Activated CD8-positive, alpha-beta T cell treated with anti-CD3 and anti-CD28 coated beads for 36 hours (primary cell): Measurements from ENCODE around the gene RIMBP2. TPM values are rescaled to one million over a fixed set of nuclear protein-coding genes. Genes with fewer than 3 reads are reported as not detected.

ENCODE experiments used
- ATAC-seq: fragments of 200-7000 bp; cut with Tn5 transposase; one replicate; pipeline ENCODE4 v1.10.0; 2021; ENCODE audit warnings: mild to moderate bottlenecking, moderate library complexity
- CTCF ChIA-PET: fragments of 350-600 bp; sonication (Branson Sonifier 250); formaldehyde crosslinking; loops from one replicate; lab custom pipeline; 2021; ENCODE audit warnings: antibody characterized with exemption; lab: Charles Lee
- POLR2A ChIA-PET: fragments of 350-600 bp; sonication (Branson Sonifier 250); formaldehyde crosslinking; loops from one replicate; lab custom pipeline; 2021; ENCODE audit warnings: antibody characterized with exemption; lab: Charles Lee
- DNase-seq: peaks from one replicate; pipeline ENCODE4 v3.0.0-alpha.2; 2020
- H3K27ac Mint-ChIP-seq: one replicate; pipeline ENCODE4 v1.8.0; 2021; ENCODE audit warnings: mild to moderate bottlenecking, mixed read lengths
- H3K27me3 Mint-ChIP-seq: one replicate; pipeline ENCODE4 v1.8.0; 2021; ENCODE audit warnings: mixed read lengths
- H3K36me3 Mint-ChIP-seq: one replicate; pipeline ENCODE4 v1.8.0; 2021; ENCODE audit warnings: low read depth, mixed read lengths
- H3K4me1 Mint-ChIP-seq: one replicate; pipeline ENCODE4 v1.8.0; 2021; ENCODE audit warnings: low read depth, mixed read lengths
- H3K4me3 Mint-ChIP-seq: one replicate; pipeline ENCODE4 v1.8.0; 2021; ENCODE audit warnings: mild to moderate bottlenecking, moderate library complexity, mixed read lengths
- H3K9me3 Mint-ChIP-seq: one replicate; pipeline ENCODE4 v1.8.0; 2021; ENCODE audit warnings: mixed read lengths
- intact Hi-C: fragments of 100-400 bp; cut with micrococcal nuclease; formaldehyde crosslinking; loops from one replicate; pipeline ENCODE4 v1.10.0; 2022
- total RNA-seq, 2 experiments: library from RNA; stranded (reverse); gene quantifications; one replicate each; pipeline ENCODE4 v1.2.3, GENCODE V29; 2021
- TF ChIP-seq, protein P1 (sequence below): fragments of 200-600 bp; IDR thresholded peaks from one replicate; pipeline ENCODE4 v1.8.0; 2022; ENCODE audit warnings: antibody characterized with exemption, mild to moderate bottlenecking

RIMBP2 gene
- total RNA-seq, 2 experiments from 2014 or later, result not detected

DNA sequence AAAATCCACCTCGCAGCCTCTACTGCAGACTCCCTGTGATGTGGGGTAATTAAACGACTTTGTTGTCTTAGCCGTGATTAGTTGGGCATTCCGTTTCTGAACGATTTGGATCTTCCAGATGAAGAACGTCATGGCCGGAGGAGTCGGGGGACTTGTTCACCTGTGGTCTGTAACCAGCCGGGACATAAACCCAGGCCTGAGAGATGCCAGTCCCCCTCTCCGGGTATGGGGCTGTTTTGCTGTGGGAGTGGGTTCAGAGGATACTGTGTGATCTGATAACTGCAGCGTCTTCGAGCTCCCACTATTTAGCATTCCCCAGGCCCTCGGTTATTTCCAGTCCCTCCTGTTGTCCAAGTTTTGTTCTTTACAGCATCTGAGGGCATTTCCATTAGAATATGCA lies 282.3 kb downstream of the RIMBP2 start:
- ChIA-PET CTCF (no interaction called here), POLR2A (no interaction called here)
- no peak for ATAC-seq
- Mint-ChIP-seq H3K27me3 (no peaks in the 10 kb centered on the region), H3K4me3 (no peak overlapping the region), H3K9me3 (peaks cover 1% of the 10 kb centered on the region), H3K27ac (no peak overlapping the region), H3K36me3 (no peaks in the 10 kb centered on the region), H3K4me1 (no peaks in the 10 kb centered on the region)
- intact Hi-C loops, result no loop called here
- DNase-seq, result no peak
- TF ChIP-seq, protein P1, sequence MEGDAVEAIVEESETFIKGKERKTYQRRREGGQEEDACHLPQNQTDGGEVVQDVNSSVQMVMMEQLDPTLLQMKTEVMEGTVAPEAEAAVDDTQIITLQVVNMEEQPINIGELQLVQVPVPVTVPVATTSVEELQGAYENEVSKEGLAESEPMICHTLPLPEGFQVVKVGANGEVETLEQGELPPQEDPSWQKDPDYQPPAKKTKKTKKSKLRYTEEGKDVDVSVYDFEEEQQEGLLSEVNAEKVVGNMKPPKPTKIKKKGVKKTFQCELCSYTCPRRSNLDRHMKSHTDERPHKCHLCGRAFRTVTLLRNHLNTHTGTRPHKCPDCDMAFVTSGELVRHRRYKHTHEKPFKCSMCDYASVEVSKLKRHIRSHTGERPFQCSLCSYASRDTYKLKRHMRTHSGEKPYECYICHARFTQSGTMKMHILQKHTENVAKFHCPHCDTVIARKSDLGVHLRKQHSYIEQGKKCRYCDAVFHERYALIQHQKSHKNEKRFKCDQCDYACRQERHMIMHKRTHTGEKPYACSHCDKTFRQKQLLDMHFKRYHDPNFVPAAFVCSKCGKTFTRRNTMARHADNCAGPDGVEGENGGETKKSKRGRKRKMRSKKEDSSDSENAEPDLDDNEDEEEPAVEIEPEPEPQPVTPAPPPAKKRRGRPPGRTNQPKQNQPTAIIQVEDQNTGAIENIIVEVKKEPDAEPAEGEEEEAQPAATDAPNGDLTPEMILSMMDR, result no peak

DNA sequence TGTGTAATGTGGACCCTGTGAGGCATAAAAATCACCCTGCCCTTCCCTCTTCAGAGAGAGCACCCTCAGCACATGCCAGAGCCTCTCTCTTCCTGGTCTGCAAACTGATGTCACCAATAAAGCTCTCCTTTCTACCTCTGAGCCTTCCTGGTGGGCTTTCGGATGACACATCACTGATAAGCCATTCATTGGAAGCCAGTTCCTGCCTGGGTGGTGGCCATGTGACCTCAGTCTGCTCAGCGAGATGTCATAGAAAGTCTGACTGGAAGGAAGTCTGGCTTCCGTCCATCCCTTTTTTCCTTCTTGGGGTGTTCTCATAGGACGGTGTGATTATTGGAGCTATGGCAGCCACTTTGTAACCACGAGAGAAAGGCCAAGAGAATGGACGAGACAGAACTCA lies 282.7 kb downstream of the RIMBP2 start:
- no peak for ATAC-seq
- POLR2A ChIA-PET, result no interaction called here
- no peaks in the 10 kb centered on the region for H3K4me1 Mint-ChIP-seq
- H3K4me3 Mint-ChIP-seq, result no peak overlapping the region
- H3K27ac Mint-ChIP-seq, result no peak overlapping the region
- H3K36me3 Mint-ChIP-seq, result no peaks in the 10 kb centered on the region
- no peaks in the 10 kb centered on the region for H3K27me3 Mint-ChIP-seq
- no peak for DNase-seq
- TF ChIP-seq, protein P1, result no peak
- intact Hi-C loops, result no loop called here
- CTCF ChIA-PET, result no interaction called here
- peaks cover 1% of the 10 kb centered on the region for H3K9me3 Mint-ChIP-seq

DNA sequence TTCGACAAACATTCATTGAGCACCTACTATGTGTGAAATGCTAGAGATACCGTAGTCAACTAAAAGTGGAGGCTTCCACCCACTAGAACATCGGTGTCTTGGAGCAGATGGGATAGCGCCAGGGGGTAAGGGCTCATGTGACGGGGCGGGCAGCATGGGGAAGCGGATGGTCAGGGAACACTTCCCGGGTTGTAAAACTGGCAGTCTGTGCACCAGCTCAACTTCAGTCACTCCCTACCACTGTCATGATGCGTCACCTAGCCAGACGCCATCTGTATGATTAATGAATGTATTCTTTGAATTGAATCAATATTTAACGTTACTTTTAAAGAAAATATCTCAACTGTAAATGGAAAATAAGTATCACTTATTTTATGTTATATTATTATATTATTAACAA lies 284.9 kb downstream of the RIMBP2 start:
- Mint-ChIP-seq H3K9me3 (peaks cover 1% of the 10 kb centered on the region), H3K4me3 (no peak overlapping the region), H3K4me1 (no peaks in the 10 kb centered on the region), H3K27me3 (no peaks in the 10 kb centered on the region), H3K27ac (no peak overlapping the region), H3K36me3 (no peaks in the 10 kb centered on the region)
- ChIA-PET CTCF (no interaction called here), POLR2A (no interaction called here)
- TF ChIP-seq, protein P1, result no peak
- ATAC-seq, result no peak
- DNase-seq, result no peak
- intact Hi-C loops, result no loop called here

DNA sequence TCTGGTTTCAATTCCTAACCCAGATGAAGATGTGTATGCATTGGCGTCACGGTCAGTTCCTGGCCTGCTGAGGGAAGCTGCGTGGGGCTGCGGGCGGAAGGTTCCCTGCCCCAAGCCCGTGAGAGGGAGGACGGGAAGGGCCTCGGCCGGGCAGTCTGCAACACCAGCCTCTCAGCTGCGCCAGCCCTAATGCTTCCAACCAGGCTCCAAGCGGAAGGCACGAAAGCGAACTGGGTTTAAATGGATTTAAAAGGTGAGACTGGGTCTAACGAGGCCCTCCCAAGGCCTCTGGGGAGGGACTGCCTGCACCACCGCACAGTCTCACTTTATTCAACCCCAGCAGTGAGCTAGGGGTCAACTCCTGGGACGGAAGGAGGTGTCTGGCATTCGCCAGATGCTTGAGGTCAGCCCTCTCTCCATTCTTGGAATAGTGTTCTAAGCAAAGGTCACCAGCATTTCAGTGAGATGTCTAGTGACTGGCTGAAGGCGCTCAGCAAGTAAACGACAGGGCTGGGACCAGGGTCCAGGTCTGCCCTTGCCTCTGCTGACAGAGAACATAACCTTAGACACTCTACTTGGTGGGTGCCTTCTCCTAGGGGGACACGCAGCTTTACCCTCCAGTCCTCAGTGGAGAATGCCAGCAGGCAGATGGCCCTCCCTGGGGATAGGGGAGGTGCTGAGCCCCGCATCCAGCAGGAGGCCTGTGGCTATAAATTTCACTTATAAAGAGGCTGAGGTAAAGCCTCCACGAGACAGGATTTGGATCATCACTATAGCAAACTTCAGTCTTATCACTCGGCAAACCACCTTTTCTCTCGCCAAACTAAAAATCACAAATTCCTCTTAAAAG lies 286.2 kb downstream of the RIMBP2 start:
- peaks cover 1% of the 10 kb centered on the region for H3K9me3 Mint-ChIP-seq
- no peaks in the 10 kb centered on the region for H3K27me3 Mint-ChIP-seq
- TF ChIP-seq, protein P1, result no peak
- CTCF ChIA-PET, result no interaction called here
- H3K4me1 Mint-ChIP-seq, result no peaks in the 10 kb centered on the region
- POLR2A ChIA-PET, result no interaction called here
- H3K36me3 Mint-ChIP-seq, result no peaks in the 10 kb centered on the region
- H3K27ac Mint-ChIP-seq, result no peak overlapping the region
- H3K4me3 Mint-ChIP-seq, result no peak overlapping the region
- intact Hi-C loops, result no loop called here
- ATAC-seq (no peak), DNase-seq (no peak)

DNA sequence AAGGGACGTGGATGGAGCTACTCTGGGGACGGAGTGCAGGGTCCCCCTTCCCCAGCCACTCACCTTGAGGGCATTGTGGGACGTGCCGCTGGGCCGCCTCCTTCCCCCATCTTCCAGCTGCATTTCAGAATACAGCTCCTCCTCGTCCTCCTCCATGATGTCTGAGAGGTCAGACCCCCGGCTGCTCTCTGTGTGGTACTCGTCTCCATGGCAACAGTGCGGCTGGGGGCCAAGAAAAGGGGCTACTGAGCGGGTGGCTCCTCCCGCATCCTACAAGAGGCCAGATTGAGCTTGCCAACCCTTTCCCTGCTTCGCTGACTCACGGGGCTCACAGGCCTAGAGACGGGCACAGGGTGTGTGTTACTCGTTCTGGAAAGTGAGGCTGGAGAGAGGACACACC lies 288.0 kb downstream of the RIMBP2 start:
- no peak for ATAC-seq
- DNase-seq, result no peak
- Mint-ChIP-seq H3K4me1 (no peaks in the 10 kb centered on the region), H3K9me3 (no peaks in the 10 kb centered on the region), H3K36me3 (no peaks in the 10 kb centered on the region), H3K4me3 (no peak overlapping the region), H3K27ac (no peak overlapping the region), H3K27me3 (no peaks in the 10 kb centered on the region)
- ChIA-PET POLR2A (no interaction called here), CTCF (no interaction called here)
- TF ChIP-seq, protein P1, result no peak
- intact Hi-C loops, result no loop called here
